ENCODE results near the gene TAF4. TPM values are rescaled to one million over a fixed set of nuclear protein-coding genes. Genes with fewer than 3 reads are reported as not detected.

The TAF4 gene
- total RNA-seq, 1 donor from 2014 or later, result 20.0 TPM

DNA sequence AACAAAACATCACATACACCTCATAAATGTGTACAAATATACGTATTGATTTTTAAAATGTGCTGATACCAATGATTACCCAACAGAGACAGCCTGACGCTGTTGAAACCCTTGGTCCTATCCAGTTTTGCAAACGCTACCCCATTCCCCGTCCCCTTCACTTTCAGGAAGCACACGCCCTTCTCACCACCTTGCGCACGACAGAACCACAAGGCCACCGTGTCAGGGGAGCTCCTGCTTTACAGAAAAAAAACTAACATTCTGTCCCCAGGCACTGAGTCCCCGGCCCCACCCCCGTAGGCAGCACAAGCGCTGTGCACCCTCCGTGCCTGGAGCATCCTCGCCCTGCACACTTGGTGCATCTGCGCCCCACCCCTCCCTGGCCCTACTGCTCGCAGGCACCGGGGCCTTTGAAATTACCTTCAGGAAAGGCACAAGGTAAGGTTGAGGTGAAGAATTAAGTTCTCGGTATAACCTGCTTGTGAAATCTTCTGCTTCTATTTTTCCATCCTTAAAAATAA lies 58.5 kb downstream of the TAF4 start:
- H3K36me3 Mint-ChIP-seq (ENCODE audit: unreplicated experiment), result peaks cover 3% of the 10 kb centered on the region
- H3K27ac Mint-ChIP-seq (ENCODE audit: unreplicated experiment), result no peak overlapping the region
- no peak overlapping the region for H3K4me3 Mint-ChIP-seq (ENCODE audit: unreplicated experiment)

DNA sequence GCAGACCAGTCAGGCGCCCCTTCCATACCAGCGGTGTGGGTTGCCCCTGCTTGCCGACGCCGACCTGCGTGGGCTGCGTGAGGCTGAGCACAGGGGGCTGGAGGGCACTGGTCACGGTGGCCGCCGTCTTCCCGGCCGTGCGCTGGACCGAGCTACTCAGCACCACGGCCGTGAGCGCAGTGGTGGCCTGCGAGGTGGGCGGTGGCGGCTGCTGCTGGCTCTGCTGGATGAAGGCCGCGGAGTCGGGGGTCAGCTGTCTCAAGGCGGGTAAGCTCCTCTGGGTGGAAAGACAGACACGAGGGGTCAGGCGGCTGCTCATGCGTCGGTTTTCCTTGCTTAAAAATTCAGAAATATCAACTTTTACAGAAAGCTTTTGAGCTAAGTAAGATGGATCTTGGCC lies 59.2 kb downstream of the TAF4 start:
- no peak overlapping the region for H3K4me3 Mint-ChIP-seq (ENCODE audit: unreplicated experiment)
- DNase-seq, result no peak
- TF ChIP-seq, protein P1, sequence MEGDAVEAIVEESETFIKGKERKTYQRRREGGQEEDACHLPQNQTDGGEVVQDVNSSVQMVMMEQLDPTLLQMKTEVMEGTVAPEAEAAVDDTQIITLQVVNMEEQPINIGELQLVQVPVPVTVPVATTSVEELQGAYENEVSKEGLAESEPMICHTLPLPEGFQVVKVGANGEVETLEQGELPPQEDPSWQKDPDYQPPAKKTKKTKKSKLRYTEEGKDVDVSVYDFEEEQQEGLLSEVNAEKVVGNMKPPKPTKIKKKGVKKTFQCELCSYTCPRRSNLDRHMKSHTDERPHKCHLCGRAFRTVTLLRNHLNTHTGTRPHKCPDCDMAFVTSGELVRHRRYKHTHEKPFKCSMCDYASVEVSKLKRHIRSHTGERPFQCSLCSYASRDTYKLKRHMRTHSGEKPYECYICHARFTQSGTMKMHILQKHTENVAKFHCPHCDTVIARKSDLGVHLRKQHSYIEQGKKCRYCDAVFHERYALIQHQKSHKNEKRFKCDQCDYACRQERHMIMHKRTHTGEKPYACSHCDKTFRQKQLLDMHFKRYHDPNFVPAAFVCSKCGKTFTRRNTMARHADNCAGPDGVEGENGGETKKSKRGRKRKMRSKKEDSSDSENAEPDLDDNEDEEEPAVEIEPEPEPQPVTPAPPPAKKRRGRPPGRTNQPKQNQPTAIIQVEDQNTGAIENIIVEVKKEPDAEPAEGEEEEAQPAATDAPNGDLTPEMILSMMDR (IDR thresholded peaks at IDR 0.05; ENCODE audit: partially characterized antibody, unreplicated experiment), result no peak
- peaks cover 10% of the 10 kb centered on the region for H3K36me3 Mint-ChIP-seq (ENCODE audit: unreplicated experiment)
- no peak overlapping the region for H3K27ac Mint-ChIP-seq (ENCODE audit: unreplicated experiment)
- H3K27me3 Mint-ChIP-seq (ENCODE audit: unreplicated experiment), result peaks cover 2% of the 10 kb centered on the region
- H3K4me1 Mint-ChIP-seq (ENCODE audit: low read depth, unreplicated experiment), result no peaks in the 10 kb centered on the region
- peaks cover 12% of the 10 kb centered on the region for H3K9me3 Mint-ChIP-seq (ENCODE audit: unreplicated experiment)

More for the DNA sequence above, 58.5 kb downstream of the TAF4 start:
- Mint-ChIP-seq H3K4me1 (ENCODE audit: low read depth, unreplicated experiment) (no peaks in the 10 kb centered on the region), H3K9me3 (ENCODE audit: unreplicated experiment) (peaks cover 8% of the 10 kb centered on the region), H3K27me3 (ENCODE audit: unreplicated experiment) (no peaks in the 10 kb centered on the region)
- TF ChIP-seq, protein P1 (IDR thresholded peaks at IDR 0.05; ENCODE audit: partially characterized antibody, unreplicated experiment), result no peak
- DNase-seq, result no peak

DNA sequence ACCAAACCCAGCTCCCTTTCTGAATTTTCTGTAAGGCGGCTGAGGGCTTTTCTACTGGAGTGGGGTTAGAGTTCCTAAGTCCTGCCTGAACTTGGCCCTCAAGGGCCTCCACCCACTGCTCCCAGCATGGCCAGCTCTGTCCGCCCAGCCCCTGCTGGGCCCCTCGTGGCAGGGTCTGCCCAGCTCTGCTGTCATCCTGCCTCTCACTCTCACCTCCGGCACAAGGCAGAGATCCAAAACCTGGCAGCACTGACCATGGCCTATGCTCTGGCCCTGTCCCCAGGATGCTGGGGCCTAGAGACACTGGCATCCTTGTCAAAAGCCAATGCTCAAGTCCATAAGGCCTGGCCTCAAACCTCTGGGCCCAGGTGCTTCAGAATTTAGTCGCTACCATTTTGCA lies 61.1 kb downstream of the TAF4 start:
- H3K27ac Mint-ChIP-seq (ENCODE audit: unreplicated experiment), result no peak overlapping the region
- H3K4me3 Mint-ChIP-seq (ENCODE audit: unreplicated experiment), result no peak overlapping the region
- H3K27me3 Mint-ChIP-seq (ENCODE audit: unreplicated experiment), result peaks cover 4% of the 10 kb centered on the region
- peaks cover 10% of the 10 kb centered on the region for H3K9me3 Mint-ChIP-seq (ENCODE audit: unreplicated experiment)
- no peaks in the 10 kb centered on the region for H3K4me1 Mint-ChIP-seq (ENCODE audit: low read depth, unreplicated experiment)
- H3K36me3 Mint-ChIP-seq (ENCODE audit: unreplicated experiment), result peaks cover 19% of the 10 kb centered on the region
- TF ChIP-seq, protein P1 (IDR thresholded peaks at IDR 0.05; ENCODE audit: partially characterized antibody, unreplicated experiment), result no peak
- no peak for DNase-seq

DNA sequence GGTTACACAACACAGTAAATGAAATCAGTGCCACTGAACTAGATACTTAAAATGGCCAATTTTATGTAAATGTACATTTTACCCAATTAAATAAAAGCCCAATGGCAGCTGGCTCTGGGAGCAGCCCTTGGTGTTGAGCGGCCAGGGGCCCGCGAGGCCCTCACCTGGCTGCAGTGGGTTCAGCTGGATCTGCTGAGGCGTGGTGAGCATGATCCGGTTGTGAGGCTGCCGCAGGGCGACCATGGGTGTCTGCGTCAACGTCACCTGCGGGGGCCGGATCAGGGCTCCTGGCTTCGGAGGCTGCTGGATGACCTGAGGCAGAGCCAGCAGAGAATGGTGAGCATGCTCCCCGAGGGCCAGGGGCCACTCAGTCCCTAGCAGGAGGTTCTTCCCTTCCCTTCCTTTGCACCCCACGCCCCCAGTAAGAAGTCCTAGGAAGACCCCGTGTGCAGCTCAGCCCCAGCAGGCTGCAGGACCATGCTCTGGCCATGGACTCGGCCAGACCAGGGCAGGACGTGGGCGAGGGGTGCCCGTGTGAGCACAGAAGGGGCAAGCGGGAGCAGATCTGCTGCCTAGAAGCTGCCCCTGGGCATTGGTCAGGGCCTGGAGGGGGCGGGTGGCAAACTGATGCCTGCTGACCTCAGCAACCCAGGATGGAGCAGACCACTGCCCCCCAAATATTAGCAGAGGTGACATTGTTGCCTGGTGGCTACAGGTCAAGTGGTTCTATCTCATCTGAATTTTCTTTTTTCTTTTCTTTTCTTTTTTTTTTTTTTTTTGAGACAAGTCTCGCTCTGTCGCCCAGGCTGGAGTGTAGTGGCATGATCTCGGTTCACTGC lies 61.9 kb downstream of the TAF4 start:
- TF ChIP-seq, protein P1 (IDR thresholded peaks at IDR 0.05; ENCODE audit: partially characterized antibody, unreplicated experiment), result no peak
- peaks cover 4% of the 10 kb centered on the region for H3K4me1 Mint-ChIP-seq (ENCODE audit: low read depth, unreplicated experiment)
- peaks cover 10% of the 10 kb centered on the region for H3K9me3 Mint-ChIP-seq (ENCODE audit: unreplicated experiment)
- H3K36me3 Mint-ChIP-seq (ENCODE audit: unreplicated experiment), result peaks cover 19% of the 10 kb centered on the region
- DNase-seq, result no peak
- no peak overlapping the region for H3K27ac Mint-ChIP-seq (ENCODE audit: unreplicated experiment)
- H3K27me3 Mint-ChIP-seq (ENCODE audit: unreplicated experiment), result peaks cover 4% of the 10 kb centered on the region
- H3K4me3 Mint-ChIP-seq (ENCODE audit: unreplicated experiment), result no peak overlapping the region

DNA sequence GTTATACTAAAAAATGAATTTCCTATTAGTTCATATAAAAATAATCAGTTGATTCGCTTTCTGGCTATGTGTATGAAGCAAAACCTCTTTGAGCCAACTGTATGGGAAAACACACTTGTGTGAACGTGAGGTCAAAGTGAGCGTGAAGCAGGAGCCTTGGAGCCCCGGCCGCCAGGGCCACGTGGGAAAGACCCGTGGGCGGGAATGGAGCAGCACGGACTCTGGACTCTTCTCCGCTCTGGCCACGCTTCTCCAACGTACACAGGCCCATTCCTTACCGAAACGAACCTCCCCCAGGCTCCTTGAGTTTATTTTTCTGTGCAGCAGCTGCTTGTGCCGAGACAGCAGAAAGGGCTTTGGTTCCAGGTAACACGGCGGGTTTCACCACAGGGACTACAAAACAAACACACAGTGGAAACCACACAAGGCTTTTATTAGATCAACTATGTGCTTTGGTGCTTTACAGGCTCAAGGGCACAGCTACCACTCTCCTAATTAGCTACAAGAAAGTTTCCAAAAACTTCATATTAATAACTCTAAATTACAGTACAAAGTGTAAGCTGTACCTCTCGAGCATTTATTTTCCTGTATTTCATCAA lies 62.7 kb downstream of the TAF4 start:
- Mint-ChIP-seq H3K27me3 (ENCODE audit: unreplicated experiment) (peaks cover 4% of the 10 kb centered on the region), H3K9me3 (ENCODE audit: unreplicated experiment) (peaks cover 9% of the 10 kb centered on the region), H3K36me3 (ENCODE audit: unreplicated experiment) (peaks cover 19% of the 10 kb centered on the region), H3K27ac (ENCODE audit: unreplicated experiment) (no peak overlapping the region), H3K4me1 (ENCODE audit: low read depth, unreplicated experiment) (peaks cover 9% of the 10 kb centered on the region), H3K4me3 (ENCODE audit: unreplicated experiment) (no peak overlapping the region)
- TF ChIP-seq, protein P1 (IDR thresholded peaks at IDR 0.05; ENCODE audit: partially characterized antibody, unreplicated experiment), result no peak
- DNase-seq, result no peak
